Measurements from ENCODE around the gene PITRM1.

The PITRM1 gene

GRCh38 chr10:3136336-3136735 lies 36.2 kb downstream of the PITRM1 start:
- H3K27me3 ChIP-seq (ENCODE audit: insufficient read depth, low read length, poor library complexity), result no peaks in the 10 kb centered on the region
- no peak for ATAC-seq (ENCODE audit: insufficient read depth, low read depth)
- H2AFZ ChIP-seq (ENCODE audit: low read depth, low read length), result no peak overlapping the region
- TF ChIP-seq EZH2 (IDR thresholded peaks at IDR 0.05; ENCODE audit: borderline replicate concordance, low read depth, low read length, severe bottlenecking) (no peak), CTCF (IDR thresholded peaks at IDR 0.05; ENCODE audit: borderline replicate concordance, extremely low read depth, low read length, poor library complexity, severe bottlenecking) (no peak)
- peaks cover 99% of the 10 kb centered on the region for H3K36me3 ChIP-seq (ENCODE audit: insufficient read depth, low read length)
- no peak overlapping the region for H3K27ac ChIP-seq (ENCODE audit: low read length)
- H3K4me2 ChIP-seq (ENCODE audit: insufficient read depth, low read length), result no peak overlapping the region
- H3K4me3 ChIP-seq (ENCODE audit: low read depth in 1 of 2, low read length in 2 of 2), result no peak overlapping the region
- H4K20me1 ChIP-seq (ENCODE audit: insufficient read depth, low read length), result peaks cover 17% of the 10 kb centered on the region; the same call in 1 of the 2 replicates
- DNase-seq, result no peak
- no peaks in the 10 kb centered on the region for H3K9me3 ChIP-seq (ENCODE audit: insufficient read depth, low read length, severe bottlenecking)
- H3K9ac ChIP-seq (ENCODE audit: low read depth, low read length), result no peak overlapping the region
- no peaks in the 10 kb centered on the region for H3K4me1 ChIP-seq (ENCODE audit: insufficient read depth, low read length)
- no peaks in the 10 kb centered on the region for H3K79me2 ChIP-seq (ENCODE audit: insufficient read depth, low read length)

DNA sequence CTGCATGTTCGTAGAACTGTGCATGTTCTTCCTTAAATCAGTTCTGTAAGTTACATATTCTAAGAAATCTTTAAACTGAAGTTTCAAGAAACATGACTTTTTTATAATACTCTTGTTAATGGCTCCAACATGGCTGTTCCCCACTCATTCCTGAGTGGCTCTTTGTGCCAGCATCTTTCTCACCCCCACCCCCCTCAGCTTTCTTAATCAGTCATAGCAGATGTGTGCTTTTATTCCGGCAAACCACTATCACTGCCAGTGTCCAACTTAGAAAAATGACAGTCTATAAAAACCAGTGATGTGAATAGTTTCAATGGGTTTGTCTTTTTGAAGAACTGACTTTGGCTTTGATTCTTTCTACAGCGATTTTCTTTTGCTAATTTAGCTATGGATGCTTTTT lies 37.6 kb downstream of the PITRM1 start:
- TF ChIP-seq EZH2 (IDR thresholded peaks at IDR 0.05; ENCODE audit: borderline replicate concordance, low read depth, low read length, severe bottlenecking), result no peak
- TF ChIP-seq CTCF (IDR thresholded peaks at IDR 0.05; ENCODE audit: borderline replicate concordance, extremely low read depth, low read length, poor library complexity, severe bottlenecking), result no peak
- H3K27ac ChIP-seq (ENCODE audit: low read length), result no peak overlapping the region
- ATAC-seq (ENCODE audit: insufficient read depth, low read depth), result no peak
- no peak overlapping the region for H2AFZ ChIP-seq (ENCODE audit: low read depth, low read length)
- H3K36me3 ChIP-seq (ENCODE audit: insufficient read depth, low read length), result peaks cover 97% of the 10 kb centered on the region
- H3K4me2 ChIP-seq (ENCODE audit: insufficient read depth, low read length), result no peak overlapping the region
- H3K9me3 ChIP-seq (ENCODE audit: insufficient read depth, low read length, severe bottlenecking), result no peaks in the 10 kb centered on the region
- no peaks in the 10 kb centered on the region for H3K27me3 ChIP-seq (ENCODE audit: insufficient read depth, low read length, poor library complexity)
- no peak for DNase-seq
- H4K20me1 ChIP-seq (ENCODE audit: insufficient read depth, low read length), result peaks cover 17% of the 10 kb centered on the region; the same call in 1 of the 2 replicates
- H3K9ac ChIP-seq (ENCODE audit: low read depth, low read length), result no peak overlapping the region
- no peak overlapping the region for H3K4me3 ChIP-seq (ENCODE audit: low read depth in 1 of 2, low read length in 2 of 2)
- H3K79me2 ChIP-seq (ENCODE audit: insufficient read depth, low read length), result no peaks in the 10 kb centered on the region
- H3K4me1 ChIP-seq (ENCODE audit: insufficient read depth, low read length), result no peaks in the 10 kb centered on the region

- Histone ChIP-seq H3K4me2 (ENCODE audit: insufficient read depth, low read length) (no peak overlapping the region), H3K4me1 (ENCODE audit: insufficient read depth, low read length) (no peaks in the 10 kb centered on the region), H3K27ac (ENCODE audit: low read length) (no peak overlapping the region), H3K4me3 (ENCODE audit: low read depth in 1 of 2, low read length in 2 of 2) (no peak overlapping the region), H3K79me2 (ENCODE audit: insufficient read depth, low read length) (no peaks in the 10 kb centered on the region), H3K36me3 (ENCODE audit: insufficient read depth, low read length) (peaks cover 97% of the 10 kb centered on the region), H3K27me3 (ENCODE audit: insufficient read depth, low read length, poor library complexity) (no peaks in the 10 kb centered on the region), H3K9ac (ENCODE audit: low read depth, low read length) (no peak overlapping the region), H2AFZ (ENCODE audit: low read depth, low read length) (no peak overlapping the region), H3K9me3 (ENCODE audit: insufficient read depth, low read length, severe bottlenecking) (no peaks in the 10 kb centered on the region), H4K20me1 (ENCODE audit: insufficient read depth, low read length) (peaks cover 19% of the 10 kb centered on the region; the same call in 1 of the 2 replicates)
- ATAC-seq (ENCODE audit: insufficient read depth, low read depth) (no peak), DNase-seq (no peak)
- TF ChIP-seq CTCF (IDR thresholded peaks at IDR 0.05; ENCODE audit: borderline replicate concordance, extremely low read depth, low read length, poor library complexity, severe bottlenecking), result no peak
- no peak for TF ChIP-seq EZH2 (IDR thresholded peaks at IDR 0.05; ENCODE audit: borderline replicate concordance, low read depth, low read length, severe bottlenecking)
Measured at GRCh38 chr10:3133948-3134347, 38.6 kb downstream of the PITRM1 start.

Measured in DND-41 (cell line).